HepG2 (cell line): ENCODE measurements around the gene INTS1. TPM values are rescaled to one million over a fixed set of nuclear protein-coding genes. Genes with fewer than 3 reads are reported as not detected.

Source experiments
- E2F2 ChIP-seq: sonication (generic); formaldehyde crosslinking; IDR thresholded peaks from 2 replicates; pipeline ENCODE4 v1.4.0; 2020; ENCODE audit warnings: missing genetic modification reagents, borderline replicate concordance
- EZH2 ChIP-seq: conservative IDR thresholded peaks from 2 replicates; pipeline ENCODE4 v1.6.1; 2012; ENCODE audit warnings: mild to moderate bottlenecking, low read depth, low read length, moderate library complexity
- IRF9 ChIP-seq: sonication (generic); formaldehyde crosslinking; IDR thresholded peaks from 2 replicates; pipeline ENCODE4 v1.8.0; 2022; ENCODE audit warnings: missing genetic modification reagents, mild to moderate bottlenecking, borderline replicate concordance
- KLF15 ChIP-seq: sonication (generic); formaldehyde crosslinking; IDR thresholded peaks from 2 replicates; pipeline ENCODE4 v1.8.1; 2023; ENCODE audit warnings: borderline replicate concordance, mild to moderate bottlenecking, inconsistent platforms, missing genetic modification reagents, mixed read lengths
- NR2F1 ChIP-seq, 2 experiments: fragments of 450-650 bp in 1 of 2; formaldehyde crosslinking in 1 of 2; IDR thresholded peaks; 2 replicates each; pipeline versions ENCODE4 v1.5.0 to v1.6.1; 2016 to 2020; ENCODE audit warnings: mild to moderate bottlenecking in 1 of 2, missing compliant biosample characterization in 1 of 2, missing genetic modification reagents in 1 of 2, moderate library complexity in 1 of 2
- REST ChIP-seq, 2 experiments: IDR thresholded peaks; 2 replicates each; pipeline ENCODE4 v1.6.1; 2011 to 2012; ENCODE audit warnings: low read length in 2 of 2, borderline replicate concordance in 1 of 2, low read depth in 1 of 2, mild to moderate bottlenecking in 1 of 2, moderate library complexity in 1 of 2
- SOX13 ChIP-seq, 3 experiments: fragments of 450-650 bp in 1 of 3; sonication (generic) in 1 of 3; formaldehyde crosslinking in 1 of 3; IDR thresholded peaks in 2 of 3; conservative IDR thresholded peaks in 1 of 3; 2 replicates each; pipeline versions ENCODE4 v1.5.0 to v1.6.1; 2016 to 2020; ENCODE audit warnings: antibody characterized with exemption in 1 of 3, mild to moderate bottlenecking in 1 of 3, missing compliant biosample characterization in 1 of 3, missing genetic modification reagents in 1 of 3, moderate library complexity in 1 of 3
- SRSF9 ChIP-seq: fragments of 200-400 bp; formaldehyde crosslinking; IDR thresholded peaks from 2 replicates; pipeline ENCODE4 v1.6.1; 2018; ENCODE audit warnings: borderline replicate concordance, mild to moderate bottlenecking, low read depth, low read length; ENCODE audit not compliant: insufficient read depth, poor library complexity, severe bottlenecking
- TEAD3 ChIP-seq: optimal IDR thresholded peaks from 2 replicates; pipeline ENCODE3; 2016; ENCODE audit warnings: borderline replicate concordance
- TEF ChIP-seq: sonication (generic); formaldehyde crosslinking; IDR thresholded peaks from 2 replicates; pipeline ENCODE4 v1.5.0; 2020; ENCODE audit warnings: missing genetic modification reagents
- TP53 ChIP-seq: sonication (generic); formaldehyde crosslinking; conservative IDR thresholded peaks from 2 replicates; pipeline ENCODE4 v1.4.0; 2020; ENCODE audit warnings: missing genetic modification reagents
- ZBTB2 ChIP-seq: sonication (generic); formaldehyde crosslinking; IDR thresholded peaks from 2 replicates; pipeline ENCODE4 v1.8.0; 2022; ENCODE audit warnings: low read depth, missing genetic modification reagents
- ZNF124 ChIP-seq: sonication (generic); formaldehyde crosslinking; IDR thresholded peaks from 2 replicates; pipeline ENCODE4 v1.4.0; 2020; ENCODE audit warnings: missing genetic modification reagents
- ZNF264 ChIP-seq: sonication (generic); formaldehyde crosslinking; IDR thresholded peaks from 2 replicates; pipeline ENCODE4 v1.4.0; 2020; ENCODE audit warnings: missing genetic modification reagents
- ZNF383 ChIP-seq: sonication (generic); formaldehyde crosslinking; IDR thresholded peaks from 2 replicates; pipeline ENCODE4 v1.4.0; 2020; ENCODE audit warnings: missing genetic modification reagents, mild to moderate bottlenecking, borderline replicate concordance
- ZNF710 ChIP-seq: sonication (generic); formaldehyde crosslinking; IDR thresholded peaks from 2 replicates; pipeline ENCODE4 v1.5.0; 2020; ENCODE audit warnings: mild to moderate bottlenecking, missing genetic modification reagents, borderline replicate concordance
- ZNF850 ChIP-seq: sonication (generic); formaldehyde crosslinking; conservative IDR thresholded peaks from 2 replicates; pipeline ENCODE4 v1.9.0; 2021; ENCODE audit warnings: mild to moderate bottlenecking, missing genetic modification reagents
- polyA plus RNA-seq, 8 experiments: library from polyadenylated mRNA; depleted of rRNA in 3 of 8; stranded (reverse) in 7 of 8; unstranded in 1 of 8; fragments of >200 nt; fragmentation: Illumina TruSeq in 4 of 8; extraction: Trizol in 4 of 8; gene quantifications; 2 replicates each; pipeline versions ENCODE4 v1.2.1 to v1.2.3, GENCODE V29; 2011 to 2016; ENCODE audit warnings: low read depth in 4 of 8, missing spikeins in 1 of 8, mixed read lengths in 1 of 8; ENCODE audit not compliant: insufficient read depth in 1 of 8
- total RNA-seq, 5 experiments: library from RNA; depleted of rRNA; stranded (reverse); fragments of >200 nt; fragmentation: Illumina TruSeq; extraction: Trizol; gene quantifications; 2 replicates each; pipeline ENCODE4 v1.2.3, GENCODE V29; 2016; ENCODE audit warnings: low read depth in 1 of 5

INTS1 gene
- total and polyA plus RNA-seq, 2 of the 13 experiments (the other 11 are each of a cell fraction or from before 2014, with no cell fraction given): 13.7 to 29.0 TPM

- no peak for TF ChIP-seq TEF
- no peak for TF ChIP-seq IRF9 (CRISPR knock-in tag)
- no peak for TF ChIP-seq ZBTB2 (CRISPR knock-in tag)
- no peak for TF ChIP-seq ZNF710 (CRISPR knock-in tag)
- no peak for TF ChIP-seq ZNF264 (CRISPR knock-in tag)
- TF ChIP-seq TEAD3: peak; percentile 58
- no peak for TF ChIP-seq SOX13 (IDR thresholded peaks at IDR 0.05)
- peak in 1 of 2 experiments; percentile 21; a peak in 1 of 4 replicates for TF ChIP-seq SOX13 (CRISPR knock-in tag; conservative IDR thresholded peaks at IDR 0.05 in 1 of 2, IDR thresholded peaks at IDR 0.05 in 1 of 2)
- 0 out of 4 replicates have a peak, but pooled peaks have one; percentile 19 to 63 for TF ChIP-seq NR2F1 (CRISPR knock-in tag; IDR thresholded peaks at IDR 0.05)
- TF ChIP-seq SRSF9: no peak
- no peak for TF ChIP-seq EZH2
- no peak for TF ChIP-seq TP53 (CRISPR knock-in tag)
- no peak for TF ChIP-seq ZNF124 (CRISPR knock-in tag)
- TF ChIP-seq ZNF383: no peak
- no peak for TF ChIP-seq KLF15 (CRISPR knock-in tag)
- TF ChIP-seq REST (IDR thresholded peaks at IDR 0.05; ENCODE audit: borderline replicate concordance in 1 of 2, low read depth in 1 of 2, low read length in 2 of 2): no peak
- TF ChIP-seq ZNF850 (CRISPR knock-in tag): no peak
- TF ChIP-seq E2F2 (CRISPR knock-in tag): no peak
These were observed 12.5 kb upstream of the INTS1 start (continued) for GRCh38 chr7:1516586-1517251.
